Middle frontal gyrus (tissue), 1 donor: ENCODE results near the gene MCTP2.

Experiments
- DNase-seq: peaks from one replicate; pipeline ENCODE4 v3.0.0-alpha.2; 2015; ENCODE audit warnings: low spot score; ENCODE audit errors: extremely low spot score

Gene MCTP2

GRCh38 chr15:94523873-94524272 lies 292.5 kb downstream of the MCTP2 start:
- no peak for DNase-seq

DNA sequence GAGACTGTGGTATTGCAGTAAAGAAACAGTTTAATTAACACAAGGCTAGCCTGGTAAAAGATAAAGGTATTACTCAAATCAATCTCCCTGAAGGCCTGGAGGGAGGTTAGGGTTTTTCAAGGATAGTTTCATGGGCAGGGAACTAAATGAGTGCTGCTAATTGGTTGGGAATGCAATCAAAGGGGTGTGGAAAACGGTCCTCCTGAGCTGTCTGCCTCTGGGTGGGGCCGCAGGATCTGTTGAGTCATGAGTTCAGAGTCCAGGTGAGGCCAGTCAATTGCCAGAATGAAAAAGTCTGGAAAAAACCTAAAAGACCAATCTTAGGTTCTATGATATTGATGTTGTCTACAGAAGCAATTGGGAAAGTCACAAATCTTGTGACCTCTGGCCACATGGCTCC lies 293.2 kb downstream of the MCTP2 start:
- DNase-seq, result no peak

- no peak for DNase-seq
Observed at GRCh38 chr15:94526071-94526689, 294.8 kb downstream of the MCTP2 start.

DNA sequence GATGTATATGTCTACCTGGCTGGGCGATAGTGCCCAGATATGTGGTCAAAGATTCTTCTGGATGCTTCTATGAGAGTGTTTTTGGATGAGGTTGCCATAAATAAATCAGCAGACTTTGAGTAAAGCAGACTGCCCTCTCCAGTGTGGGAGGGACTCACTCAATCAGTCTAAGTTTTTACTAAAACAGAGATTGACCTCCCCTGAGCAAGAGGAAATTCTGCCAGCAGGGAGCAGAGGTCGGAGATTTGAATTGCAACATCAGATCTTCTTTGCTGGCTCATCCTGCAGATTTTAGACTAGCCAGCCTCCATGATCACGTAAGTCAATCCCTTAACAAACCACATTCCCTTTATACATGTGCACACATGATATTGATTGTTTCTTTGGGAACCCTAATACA lies 300.9 kb downstream of the MCTP2 start:
- no peak for DNase-seq
